GM18951 (cell line): ENCODE measurements around the gene OR5M10.
"Not testable (repeated sequence)": the region's sequence is repeated elsewhere in the genome, so short reads cannot be mapped to it uniquely, and the experiment has no call there.

Source experiments
- POLR2A ChIP-seq: IDR thresholded peaks from 4 replicates; pipeline ENCODE4 v1.6.1; 2011; ENCODE audit warnings: mild to moderate bottlenecking; ENCODE audit not compliant: insufficient read length, insufficient read depth; ENCODE audit errors: extremely low read depth
- in situ Hi-C: fragments of 300-500 bp; cut with MboI; formaldehyde crosslinking; loops from one replicate; pipeline ENCODE4 v1.12.0; 2022; ENCODE audit warnings: low sequenced_read_pairs, mixed read lengths, inconsistent platforms; ENCODE audit not compliant: unreplicated experiment

The OR5M10 gene

GRCh38 chr11:56577621-56578020, at the start of gene OR5M10:
Gene OR5M10 (minus strand): TSS chr11:56577721. CDS start chr11:56577721, 0 bp downstream.
- no peak for TF ChIP-seq POLR2A
- in situ Hi-C loops: no loop called here

GRCh38 chr11:56625946-56626345, 48.4 kb upstream of the OR5M10 start:
- in situ Hi-C loops: no loop called here
- no peak for TF ChIP-seq POLR2A

- TF ChIP-seq POLR2A: no peak
- in situ Hi-C loops: no loop called here
Measured at GRCh38 chr11:56624661-56625110, 47.2 kb upstream of the OR5M10 start.

- TF ChIP-seq POLR2A: no peak
- in situ Hi-C loops: no loop called here
Measured at GRCh38 chr11:56611174-56611573, 33.7 kb upstream of the OR5M10 start.

- in situ Hi-C loops: not testable (repeated sequence)
Measured at GRCh38 chr11:56592088-56592717, 14.7 kb upstream of the OR5M10 start.

GRCh38 chr11:56558574-56558973, 18.9 kb downstream of the OR5M10 start:
- in situ Hi-C loops: no loop called here
- no peak for TF ChIP-seq POLR2A

- in situ Hi-C loops: not testable (repeated sequence)
Measured at GRCh38 chr11:56554691-56555090, 22.8 kb downstream of the OR5M10 start.

- no peak for TF ChIP-seq POLR2A
- in situ Hi-C loops: no loop called here
Measured at GRCh38 chr11:56545531-56545930, 32.0 kb downstream of the OR5M10 start.

- TF ChIP-seq POLR2A: no peak
- in situ Hi-C loops: no loop called here
Measured at GRCh38 chr11:56543739-56544138, 33.8 kb downstream of the OR5M10 start.

- in situ Hi-C loops: no loop called here
- TF ChIP-seq POLR2A: no peak
Measured at GRCh38 chr11:56543157-56543556, 34.4 kb downstream of the OR5M10 start, which contains the start of gene OR5M11. Gene OR5M11 (minus strand): TSS chr11:56543257. CDS start chr11:56543257, 0 bp downstream.

GRCh38 chr11:56533054-56533740, 44.3 kb downstream of the OR5M10 start:
- in situ Hi-C loops: no loop called here
- no peak for TF ChIP-seq POLR2A

GRCh38 chr11:56531856-56532255, 45.7 kb downstream of the OR5M10 start:
- in situ Hi-C loops: no loop called here
- TF ChIP-seq POLR2A: no peak
